Measurements from ENCODE around the gene MOB3B.

The MOB3B gene
- 10.1 to 153 (median 45.6) reads per million in 18 experiments for total RNA-seq

DNA sequence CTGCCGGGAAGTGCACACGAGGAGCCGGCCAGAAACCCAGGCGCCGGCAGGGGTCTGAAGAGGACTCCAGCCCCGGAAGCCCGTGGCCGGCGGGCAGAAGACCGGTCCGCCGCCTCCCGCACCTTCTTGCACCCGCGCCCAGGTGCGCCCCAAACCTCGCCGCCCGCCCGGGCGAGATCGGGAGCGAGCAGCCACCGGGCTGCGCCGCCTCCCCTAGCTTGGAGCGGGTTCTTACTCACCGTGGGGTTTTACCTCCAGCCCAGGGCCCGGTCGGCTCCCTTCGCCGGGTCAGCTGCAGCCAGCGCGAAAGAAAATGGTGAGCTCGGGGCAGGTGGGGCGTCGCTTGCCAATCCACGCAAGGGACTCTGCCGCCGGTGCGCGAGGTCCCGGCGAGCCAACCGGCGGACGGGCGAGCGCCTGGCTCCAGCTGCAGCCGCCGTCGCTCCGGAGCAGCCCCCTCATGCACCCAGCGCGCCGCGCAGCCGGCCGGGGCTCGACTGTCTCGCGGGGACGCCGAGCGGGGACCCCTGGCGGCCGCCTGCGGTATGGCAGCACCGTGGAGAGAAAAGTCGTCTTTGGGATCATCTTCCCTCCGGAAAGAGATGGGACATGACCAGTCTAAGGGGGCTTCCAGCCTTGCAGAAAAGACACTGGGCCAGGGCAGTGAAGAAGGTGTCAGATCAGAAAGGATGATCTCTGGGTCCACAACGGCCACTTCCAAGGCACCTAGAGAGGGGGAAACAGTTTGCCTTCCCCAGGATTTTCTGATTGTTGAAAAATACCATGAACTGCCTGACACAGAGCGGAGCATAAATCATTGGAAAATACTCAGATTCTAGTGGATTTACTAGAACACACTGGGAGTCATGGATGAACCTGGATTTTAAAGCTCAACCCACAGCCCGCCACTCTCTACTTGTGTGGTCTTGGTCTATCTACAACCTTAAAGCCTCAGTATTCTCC lies at the start of gene MOB3B:
TSS of gene MOB3B (minus strand) at position 499 of the 963 bp plus-strand sequence. CDS start 74,264 bp downstream, outside the sequence.
- DNase-seq, result peak; percentile 72 to 85

DNA sequence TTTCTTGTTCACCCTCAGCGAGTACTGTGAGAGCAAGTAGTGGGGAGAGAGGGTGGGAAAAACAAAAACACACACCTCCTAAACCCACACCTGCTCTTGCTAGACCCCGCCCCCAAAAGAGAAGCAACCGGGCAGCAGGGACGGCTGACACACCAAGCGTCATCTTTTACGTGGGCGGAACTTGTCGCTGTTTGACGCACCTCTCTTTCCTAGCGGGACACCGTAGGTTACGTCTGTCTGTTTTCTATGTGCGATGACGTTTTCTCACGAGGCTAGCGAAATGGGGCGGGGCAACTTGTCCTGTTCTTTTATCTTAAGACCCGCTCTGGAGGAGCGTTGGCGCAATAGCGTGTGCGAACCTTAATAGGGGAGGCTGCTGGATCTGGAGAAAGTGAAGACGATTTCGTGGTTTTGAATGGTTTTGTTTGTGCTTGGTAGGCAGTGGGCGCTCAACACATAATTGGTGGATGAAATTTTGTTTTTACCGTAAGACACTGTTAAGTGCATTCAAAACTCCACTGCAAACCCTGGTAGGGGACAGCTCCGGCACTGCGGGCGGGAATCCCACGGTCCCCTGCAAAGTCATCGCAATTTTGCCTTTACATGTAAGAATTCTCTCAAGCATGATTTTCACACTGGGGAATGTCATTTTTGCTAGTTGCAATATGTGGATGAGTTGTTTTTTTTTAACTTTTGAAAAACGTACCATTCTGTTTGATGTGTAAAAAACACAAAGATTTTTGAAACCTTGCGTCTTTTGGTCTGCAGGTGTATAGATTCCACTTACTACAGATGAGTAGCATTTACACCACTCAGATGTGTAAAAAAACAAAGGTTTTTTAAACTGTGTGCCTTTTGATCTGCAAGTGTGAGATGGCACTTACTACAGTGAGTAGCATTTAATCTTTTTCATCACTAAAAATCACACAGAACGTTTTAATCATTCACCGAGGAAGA lies 44.3 kb upstream of the MOB3B start:
- peak; percentile 100 for DNase-seq

DNA sequence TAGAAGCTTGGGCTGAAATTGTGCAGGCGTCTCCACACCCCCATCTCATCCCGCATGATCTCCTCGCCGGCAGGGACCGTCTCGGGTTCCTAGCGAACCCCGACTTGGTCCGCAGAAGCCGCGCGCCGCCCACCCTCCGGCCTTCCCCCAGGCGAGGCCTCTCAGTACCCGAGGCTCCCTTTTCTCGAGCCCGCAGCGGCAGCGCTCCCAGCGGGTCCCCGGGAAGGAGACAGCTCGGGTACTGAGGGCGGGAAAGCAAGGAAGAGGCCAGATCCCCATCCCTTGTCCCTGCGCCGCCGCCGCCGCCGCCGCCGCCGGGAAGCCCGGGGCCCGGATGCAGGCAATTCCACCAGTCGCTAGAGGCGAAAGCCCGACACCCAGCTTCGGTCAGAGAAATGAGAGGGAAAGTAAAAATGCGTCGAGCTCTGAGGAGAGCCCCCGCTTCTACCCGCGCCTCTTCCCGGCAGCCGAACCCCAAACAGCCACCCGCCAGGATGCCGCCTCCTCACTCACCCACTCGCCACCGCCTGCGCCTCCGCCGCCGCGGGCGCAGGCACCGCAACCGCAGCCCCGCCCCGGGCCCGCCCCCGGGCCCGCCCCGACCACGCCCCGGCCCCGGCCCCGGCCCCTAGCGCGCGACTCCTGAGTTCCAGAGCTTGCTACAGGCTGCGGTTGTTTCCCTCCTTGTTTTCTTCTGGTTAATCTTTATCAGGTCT lies 43.5 kb upstream of the MOB3B start, which contains the start of gene C9orf72:
TSS of gene C9orf72 (minus strand) at position 564 of the 716 bp plus-strand sequence. CDS start 6,361 bp downstream, outside the sequence.
- peak; percentile 76 to 89 for DNase-seq

DNA sequence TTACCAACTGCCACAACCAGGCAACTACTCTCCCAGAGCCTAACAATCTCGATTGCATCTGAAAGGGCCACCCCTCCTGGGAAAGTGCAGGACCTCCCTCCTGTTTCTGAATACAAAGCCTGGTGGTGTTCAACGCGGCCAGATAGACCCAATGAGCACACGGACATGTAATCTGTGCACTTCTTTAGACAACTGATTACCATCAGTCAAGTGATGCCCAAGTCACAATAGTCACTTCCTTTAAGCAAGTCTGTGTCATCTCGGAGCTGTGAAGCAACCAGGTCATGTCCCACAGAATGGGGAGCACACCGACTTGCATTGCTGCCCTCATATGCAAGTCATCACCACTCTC lies 42.9 kb upstream of the MOB3B start:
- DNase-seq, result peak; percentile 98 to 99

DNA sequence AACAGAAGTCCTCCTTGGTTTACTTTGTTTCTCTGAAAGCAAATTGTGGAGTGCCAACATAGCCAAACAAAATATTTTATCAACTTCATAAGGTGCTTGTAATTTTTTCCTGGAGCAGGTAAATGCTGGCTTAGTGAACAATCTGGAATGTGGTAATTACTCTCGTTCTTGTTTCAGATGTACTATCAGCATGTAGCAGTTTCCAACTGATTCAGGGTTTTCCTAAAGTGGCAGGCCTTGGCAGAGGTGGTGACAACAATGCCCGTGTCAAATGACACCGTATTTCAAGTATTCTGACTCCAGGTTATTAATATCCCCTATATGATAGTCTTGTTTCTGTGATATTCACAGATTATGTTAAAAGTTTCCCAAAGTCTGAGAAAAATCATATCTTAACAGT lies 42.4 kb upstream of the MOB3B start:
- DNase-seq, result peak in 1 of 2 donors; percentile 38

DNA sequence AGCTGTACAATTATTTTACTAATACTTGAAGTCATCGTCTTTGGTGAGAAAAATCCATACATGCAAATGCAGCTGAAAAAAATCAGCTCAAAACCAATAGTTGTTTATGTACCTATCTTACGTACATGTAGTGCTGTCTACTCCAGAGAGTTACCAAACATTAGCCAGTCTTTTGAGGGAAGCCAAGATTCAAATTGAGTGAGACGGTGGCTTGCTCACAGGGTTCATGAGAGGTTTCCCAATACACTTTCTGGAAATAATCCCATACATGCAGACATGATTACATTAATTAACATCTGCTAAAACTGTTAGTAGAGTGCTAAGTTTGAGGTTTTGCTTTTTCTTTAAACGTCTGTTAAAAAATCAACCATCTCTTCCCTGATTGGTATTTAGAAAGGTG lies 41.4 kb upstream of the MOB3B start:
- peak; percentile 54 to 58 for DNase-seq

DNA sequence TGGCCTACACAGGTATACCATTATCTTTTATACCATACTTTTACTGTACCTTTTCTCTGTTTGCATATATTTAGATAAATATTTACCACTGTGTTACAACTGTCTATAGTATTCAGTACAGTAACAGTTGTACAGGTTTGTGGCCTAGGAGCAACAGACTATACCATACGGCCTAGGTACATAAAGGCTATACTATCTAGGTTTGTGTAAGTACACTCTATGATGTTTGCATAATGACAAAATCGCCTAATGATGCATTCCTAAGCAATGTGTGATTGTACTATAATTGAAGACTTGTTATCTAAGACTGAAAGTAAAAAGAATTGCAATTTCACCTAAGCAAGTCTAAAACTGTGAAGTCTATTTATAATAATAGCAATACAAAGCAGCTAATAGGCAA lies 39.8 kb upstream of the MOB3B start:
- DNase-seq, result no peak

DNA sequence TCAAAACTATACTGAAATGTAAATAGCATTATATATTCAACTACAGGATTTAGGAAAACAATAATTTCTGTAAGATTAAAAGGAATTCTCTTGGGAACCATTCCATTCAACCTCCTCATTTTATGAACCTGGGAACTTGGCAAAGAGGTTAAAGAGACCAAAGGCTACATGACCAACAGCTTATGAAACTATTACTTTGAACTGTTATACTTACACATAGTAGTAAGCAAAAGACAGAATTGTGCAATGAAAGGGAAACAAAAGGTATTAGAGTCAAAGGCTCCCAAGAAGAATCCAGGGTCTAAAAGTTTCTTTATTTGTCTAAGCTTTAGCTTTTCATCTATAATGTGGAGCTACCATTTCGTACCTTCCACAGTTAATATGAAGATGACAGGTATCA lies 36.5 kb upstream of the MOB3B start:
- DNase-seq, result peak in 1 of 2 donors; percentile 36

DNA sequence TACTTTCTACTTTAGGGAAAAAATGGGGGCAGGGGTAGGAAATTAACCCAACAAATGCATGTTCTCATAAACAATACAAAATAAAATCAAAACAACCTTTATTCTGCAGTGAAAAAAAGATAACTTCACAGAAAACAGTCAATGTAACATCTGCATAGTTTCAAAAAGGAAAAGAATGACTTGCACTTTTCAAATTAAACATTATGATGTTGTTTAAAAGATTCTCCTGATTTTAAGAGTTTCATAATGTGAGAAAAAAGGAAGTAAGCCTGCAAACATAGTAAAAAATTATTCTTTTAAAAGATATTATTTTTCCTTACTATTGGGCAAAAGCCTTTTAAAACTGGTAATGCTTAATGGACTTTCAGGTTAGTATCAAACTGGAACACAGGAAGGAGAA lies 36.1 kb upstream of the MOB3B start:
- DNase-seq, result peak in 1 of 2 donors; percentile 63

DNA sequence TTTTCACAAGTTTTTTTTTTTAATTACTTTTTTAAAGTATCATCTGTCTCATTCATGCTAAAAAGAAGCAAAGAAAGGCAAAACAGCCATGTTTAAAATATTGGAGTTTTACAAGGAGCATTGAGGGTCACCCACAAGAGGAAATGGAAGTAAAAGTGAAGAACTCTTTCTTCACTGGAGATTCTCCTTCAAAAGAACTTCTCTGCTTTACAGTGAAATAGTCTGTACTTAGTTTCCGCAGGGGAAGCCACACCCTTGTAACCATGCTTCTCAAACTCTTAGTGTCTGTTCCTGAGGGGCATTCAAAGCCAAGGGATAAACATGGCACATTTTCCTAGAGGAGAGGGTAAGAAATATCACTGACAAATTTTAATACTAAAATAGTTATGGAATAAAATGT lies 35.1 kb upstream of the MOB3B start:
- DNase-seq, result peak; percentile 74 to 88

DNA sequence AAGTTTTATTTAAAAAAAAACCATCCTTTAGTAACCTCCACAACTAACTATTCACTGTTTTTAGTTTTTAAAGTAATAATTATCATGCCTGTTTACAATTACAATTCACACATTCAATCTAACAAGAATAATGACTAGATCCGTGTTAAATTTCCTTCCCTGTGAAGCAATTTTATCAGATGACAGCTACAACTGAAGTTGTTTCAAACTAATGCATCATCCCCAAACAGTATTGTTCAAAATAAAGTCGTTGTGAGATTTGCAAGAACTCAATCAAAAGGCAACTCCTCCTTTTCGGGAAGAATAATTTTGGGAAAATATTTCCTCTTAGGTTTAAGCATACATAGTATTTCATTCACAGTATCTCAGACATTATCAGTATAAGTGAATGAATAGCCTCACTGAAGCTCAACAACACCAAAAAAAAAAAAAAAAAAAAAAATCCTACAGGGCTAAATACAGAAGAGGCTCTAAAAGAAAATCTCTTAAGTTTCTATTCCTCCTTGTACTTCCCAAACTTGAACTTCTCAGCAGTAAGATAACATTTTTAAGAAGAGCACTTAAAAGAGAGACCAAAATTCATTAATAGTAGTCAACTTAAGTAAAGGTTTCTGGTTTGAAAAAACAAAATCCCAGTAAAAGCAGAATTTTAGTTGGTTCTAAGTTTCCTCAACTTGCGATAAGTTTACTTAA lies 34.3 kb upstream of the MOB3B start:
- peak; percentile 48 to 66 for DNase-seq

DNA sequence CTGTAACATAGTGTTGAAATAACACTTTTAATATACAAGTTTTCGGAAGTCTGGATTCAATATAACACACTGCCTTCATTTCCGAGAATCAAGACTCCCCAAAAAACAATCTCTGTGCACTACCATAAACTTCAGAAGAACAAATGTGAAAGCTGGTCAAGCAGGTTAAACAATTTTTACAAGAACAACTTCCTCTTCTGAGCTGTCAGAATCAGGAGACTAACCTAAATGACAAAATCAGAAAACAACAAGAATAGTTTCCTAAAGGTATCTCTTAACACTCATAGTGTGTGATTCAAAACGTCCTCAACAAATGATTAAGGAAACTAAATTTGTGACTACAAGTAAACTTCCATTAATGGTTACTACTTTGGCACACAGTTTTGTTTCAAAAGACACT lies 32.1 kb upstream of the MOB3B start:
- DNase-seq, result no peak

DNA sequence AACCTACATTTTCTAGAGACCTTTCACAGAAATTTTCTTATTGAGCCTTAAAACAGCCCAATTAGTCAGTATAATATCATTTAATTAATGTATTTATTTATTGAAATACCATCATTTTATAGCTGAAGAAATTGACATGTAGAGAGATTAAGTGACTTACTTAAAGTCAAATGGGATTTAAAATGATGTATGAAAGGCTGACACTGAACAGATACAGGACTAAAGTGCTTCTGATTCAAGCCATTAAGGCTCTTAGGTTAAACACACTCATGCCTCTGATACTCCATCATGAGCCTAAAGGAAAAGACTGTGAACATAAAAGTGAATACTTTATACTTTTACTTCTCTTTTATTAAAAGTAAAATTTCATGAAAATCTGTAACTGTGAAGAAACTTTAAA lies 30.8 kb upstream of the MOB3B start:
- DNase-seq, result no peak

DNA sequence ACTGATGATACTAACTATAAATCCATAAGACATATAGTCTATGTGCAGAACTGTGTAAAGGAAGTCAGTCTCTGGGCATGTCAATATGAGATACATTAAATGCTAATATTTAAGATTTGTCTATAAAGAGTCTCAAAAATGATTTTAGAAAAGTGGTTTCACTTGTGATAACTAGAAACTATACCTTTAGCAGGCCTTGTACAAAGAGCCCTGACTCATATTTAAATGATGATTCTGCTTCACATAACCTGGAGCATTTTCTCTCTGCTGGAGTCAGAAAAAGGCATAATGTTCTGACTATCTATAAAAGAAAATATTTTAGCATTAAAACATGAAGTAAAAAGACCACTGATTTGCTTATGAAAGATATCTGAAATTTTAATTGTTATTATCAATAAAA lies 28.7 kb upstream of the MOB3B start:
- DNase-seq, result no peak

DNA sequence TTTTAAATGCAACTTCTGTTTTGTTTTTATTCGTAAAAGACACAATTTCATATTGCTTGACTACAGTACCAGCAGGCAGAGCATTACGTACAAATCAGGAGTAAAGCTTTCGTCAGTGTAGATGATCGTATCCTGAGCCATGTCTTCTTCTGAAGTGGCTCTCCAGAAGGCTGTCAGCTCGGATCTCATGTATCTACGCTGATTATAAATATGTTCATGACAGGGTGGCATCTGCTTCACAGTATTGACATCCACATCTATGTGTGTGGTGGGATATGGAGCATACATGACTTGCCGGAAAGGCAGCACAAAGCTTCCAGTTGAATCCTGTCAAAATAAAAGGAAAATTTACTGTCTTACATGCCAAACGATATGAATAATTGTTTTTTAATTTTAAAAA lies 26.9 kb upstream of the MOB3B start:
- no peak for DNase-seq

DNA sequence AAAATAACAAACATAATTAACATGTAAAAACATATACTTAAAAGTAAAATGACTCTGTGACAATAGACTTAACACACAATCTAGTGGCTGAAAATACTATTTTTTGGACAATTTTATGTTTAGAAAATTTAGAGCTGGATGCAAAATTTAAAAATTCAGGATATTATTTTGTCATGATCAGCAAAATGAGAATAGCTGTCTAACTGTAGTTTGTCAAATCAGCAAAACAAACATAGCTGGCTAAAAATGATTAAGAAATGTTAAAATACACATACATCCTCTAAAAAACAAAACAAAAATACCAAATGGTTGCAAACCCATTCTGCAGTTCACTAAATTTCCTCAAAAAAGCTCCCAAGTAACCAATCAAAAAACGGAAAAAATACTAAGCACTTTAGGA lies 25.1 kb upstream of the MOB3B start:
- no peak for DNase-seq

DNA sequence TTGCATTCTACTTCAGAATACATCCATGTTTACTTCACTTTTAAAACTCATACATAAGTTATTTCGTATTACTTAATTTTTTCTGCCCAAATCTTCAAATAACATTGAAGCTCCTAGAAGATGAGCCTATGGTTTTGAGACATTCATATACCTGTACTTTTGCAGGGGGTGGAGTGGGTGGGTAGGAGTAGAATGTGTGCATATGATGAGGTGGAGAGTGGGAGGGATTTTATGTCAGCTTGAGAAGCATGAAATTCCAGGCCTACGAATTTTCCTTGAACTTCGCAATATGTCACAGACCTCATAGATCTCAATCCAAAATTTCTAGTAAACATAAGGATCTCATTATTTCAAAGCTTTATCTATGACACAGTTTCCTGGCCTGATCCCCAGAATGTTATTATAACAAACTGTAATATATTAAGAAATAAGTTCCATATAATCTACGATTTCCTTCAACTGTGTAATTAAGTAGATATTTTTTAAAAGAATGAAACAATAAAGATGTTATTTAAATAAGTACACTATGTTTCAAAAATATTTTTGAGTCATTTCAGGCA lies 19.7 kb upstream of the MOB3B start:
- DNase-seq, result no peak

DNA sequence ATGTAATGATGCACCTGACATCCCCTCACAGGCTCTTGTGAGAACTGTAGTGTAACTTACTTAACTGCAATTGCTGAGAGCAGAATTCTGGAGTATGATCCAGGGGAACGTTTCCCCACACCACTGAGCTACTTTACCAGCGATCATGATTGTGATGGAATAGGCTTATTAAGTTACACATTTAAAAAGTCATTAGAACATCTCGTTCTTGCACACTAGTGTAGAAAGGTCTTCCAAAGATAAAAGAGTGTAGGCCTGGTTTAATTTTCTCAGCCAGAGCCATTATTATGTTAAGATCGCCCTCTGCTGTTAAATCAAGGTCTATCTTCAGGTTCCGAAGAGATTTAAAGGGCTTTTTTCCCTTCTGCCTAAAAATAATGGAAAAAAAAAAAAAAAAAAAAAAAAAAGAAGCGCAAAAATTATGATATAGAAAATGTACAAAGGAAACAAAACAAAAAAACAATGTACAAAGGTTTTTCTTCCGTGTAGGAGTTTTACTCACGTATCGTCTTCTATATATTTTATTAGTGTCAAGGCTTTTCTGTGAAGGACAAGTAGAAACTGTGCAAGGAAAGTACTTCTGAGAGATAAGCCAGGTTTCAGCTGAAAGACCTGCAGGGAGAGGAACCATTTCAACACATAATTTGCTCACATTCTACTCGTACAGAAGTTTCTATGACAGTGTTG lies 18.6 kb upstream of the MOB3B start:
- peak; percentile 54 to 62 for DNase-seq

DNA sequence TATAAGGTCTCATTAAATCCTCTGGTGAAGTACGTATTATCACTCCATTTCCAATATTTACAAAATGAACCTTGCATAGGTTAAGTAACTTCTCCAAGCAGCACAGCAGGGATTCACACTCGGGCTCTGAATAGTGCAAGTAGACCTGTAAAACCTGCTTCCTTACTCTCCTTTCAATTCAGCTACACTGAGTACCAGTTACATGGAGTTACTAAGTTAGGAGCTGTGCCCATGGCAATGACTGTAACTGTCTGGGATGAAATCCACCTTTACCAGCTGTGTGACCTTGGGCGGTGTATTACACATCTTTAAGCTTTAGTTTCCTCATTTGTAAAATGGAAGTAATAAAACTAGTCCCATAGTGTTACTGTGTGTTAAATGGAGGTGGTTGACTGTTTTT lies 15.9 kb upstream of the MOB3B start:
- DNase-seq, result peak; percentile 18 to 45

DNA sequence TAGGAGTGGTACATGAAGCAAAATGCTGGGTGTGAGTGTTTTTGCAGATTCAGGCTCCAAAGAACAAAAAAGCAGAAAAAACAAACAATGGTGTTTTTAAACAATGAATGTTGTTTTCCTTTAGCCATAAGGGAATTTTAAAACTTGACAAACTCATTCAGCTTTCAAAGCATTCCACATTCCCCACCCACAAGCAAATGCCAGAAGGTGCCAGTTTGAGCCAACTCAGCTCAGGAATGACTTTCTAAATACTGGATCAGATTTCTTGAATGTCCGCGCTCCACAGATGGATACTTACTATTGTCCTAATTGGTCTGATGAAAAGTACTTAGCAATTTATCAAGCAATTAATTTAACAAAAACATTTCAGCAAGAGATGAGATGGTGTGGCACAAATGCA lies 12.9 kb upstream of the MOB3B start:
- DNase-seq, result no peak

DNA sequence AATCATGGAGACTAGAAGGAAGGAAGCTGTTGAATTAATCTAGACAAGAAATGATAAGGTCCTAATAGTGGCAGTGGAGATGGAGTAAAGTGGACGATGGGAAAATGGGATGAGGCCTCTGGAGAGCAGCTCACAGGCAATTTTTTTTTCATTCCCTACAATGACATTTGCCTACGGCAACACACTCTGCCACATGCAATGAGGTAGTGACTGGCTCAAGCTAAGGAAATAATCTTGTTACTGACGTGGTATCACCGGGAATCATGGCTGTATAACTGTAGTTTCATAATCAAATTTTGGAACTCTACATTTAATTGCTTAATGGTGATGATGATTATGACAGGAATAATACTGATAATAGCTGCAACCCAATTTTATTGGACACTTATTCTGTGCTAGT lies 12.1 kb upstream of the MOB3B start:
- DNase-seq, result no peak
